ENCODE results near the gene SKAP1.
"Not testable (repeated sequence)": the region's sequence is repeated elsewhere in the genome, so short reads cannot be mapped to it uniquely, and the experiment has no call there.

The SKAP1 gene

GRCh38 chr17:48215583-48216139 is 214.4 kb downstream of the SKAP1 start:
- no peak for DNase-seq

- no peak for DNase-seq
These were observed 216.2 kb downstream of the SKAP1 start for GRCh38 chr17:48213797-48214196.

GRCh38 chr17:48211787-48212186 is 218.2 kb downstream of the SKAP1 start:
- no peak for DNase-seq

- DNase-seq = no peak
These were observed 219.0 kb downstream of the SKAP1 start for GRCh38 chr17:48211011-48211410.

- DNase-seq = no peak
These were observed 220.0 kb downstream of the SKAP1 start for GRCh38 chr17:48209973-48210372.

- DNase-seq = no peak
These were observed 222.1 kb downstream of the SKAP1 start for GRCh38 chr17:48207776-48208544.

- not testable (repeated sequence) for DNase-seq
These were observed 223.0 kb downstream of the SKAP1 start for GRCh38 chr17:48207036-48207435.

- DNase-seq = no peak
These were observed 227.1 kb downstream of the SKAP1 start for GRCh38 chr17:48202959-48203358.

GRCh38 chr17:48198950-48199541 is 231.0 kb downstream of the SKAP1 start:
- DNase-seq = no peak

- no peak for DNase-seq
These were observed 234.1 kb downstream of the SKAP1 start for GRCh38 chr17:48195910-48196309.

- DNase-seq = no peak
These were observed 235.9 kb downstream of the SKAP1 start for GRCh38 chr17:48194097-48194550.

GRCh38 chr17:48192321-48192731 is 237.7 kb downstream of the SKAP1 start:
- DNase-seq = no peak

- DNase-seq = no peak
These were observed 238.7 kb downstream of the SKAP1 start for GRCh38 chr17:48191362-48191761.

- no peak for DNase-seq
These were observed 239.1 kb downstream of the SKAP1 start for GRCh38 chr17:48190871-48191270.

GRCh38 chr17:48187872-48188608 is 242.0 kb downstream of the SKAP1 start:
- DNase-seq = no peak

- not testable (repeated sequence) for DNase-seq
These were observed 243.7 kb downstream of the SKAP1 start for GRCh38 chr17:48186317-48186716.

- DNase-seq = no peak
These were observed 245.3 kb downstream of the SKAP1 start for GRCh38 chr17:48184721-48185120.

- DNase-seq = no peak
These were observed 248.4 kb downstream of the SKAP1 start for GRCh38 chr17:48181653-48182052.

GRCh38 chr17:48180842-48181629 is 249.0 kb downstream of the SKAP1 start:
- DNase-seq = no peak

- DNase-seq = no peak
These were observed 250.7 kb downstream of the SKAP1 start for GRCh38 chr17:48179071-48179945.
